ENCODE data around the gene BNC2. TPM values are rescaled to one million over a fixed set of nuclear protein-coding genes. Genes with fewer than 3 reads are reported as not detected.

Gene BNC2
- polyA plus RNA-seq, 1 donor = 8.9 TPM

- Histone ChIP-seq H3K4me1 (ENCODE audit: control insufficient read depth, insufficient read depth, low read length) (no peaks in the 10 kb centered on the region), H3K27ac (ENCODE audit: low read length) (no peak overlapping the region), H3K4me3 (ENCODE audit: low read length) (no peak overlapping the region), H3K27me3 (ENCODE audit: control insufficient read depth, insufficient read depth, low read length) (no peaks in the 10 kb centered on the region), H3K36me3 (ENCODE audit: control insufficient read depth, insufficient read depth, low read length) (no peaks in the 10 kb centered on the region), H3K9me3 (ENCODE audit: control insufficient read depth, low read depth, low read length) (no peaks in the 10 kb centered on the region)
- 80% methylated on average over 2 of the region's 5 CpGs for WGBS (ENCODE audit: insufficient coverage, low lambda C conversion rate)
- DNase-seq = no peak
Observed at GRCh38 chr9:16680975-16681651, 189.4 kb downstream of the BNC2 start.

- no peak for DNase-seq
- H3K27ac ChIP-seq (ENCODE audit: low read length) = no peak overlapping the region
- no peaks in the 10 kb centered on the region for H3K4me1 ChIP-seq (ENCODE audit: control insufficient read depth, insufficient read depth, low read length)
Observed at GRCh38 chr9:16680541-16680940, 189.9 kb downstream of the BNC2 start.

GRCh38 chr9:16679327-16679821 is 191.1 kb downstream of the BNC2 start:
- H3K27me3 ChIP-seq (ENCODE audit: control insufficient read depth, insufficient read depth, low read length) = no peaks in the 10 kb centered on the region
- H3K4me1 ChIP-seq (ENCODE audit: control insufficient read depth, insufficient read depth, low read length) = no peaks in the 10 kb centered on the region
- H3K36me3 ChIP-seq (ENCODE audit: control insufficient read depth, insufficient read depth, low read length) = no peaks in the 10 kb centered on the region
- DNase-seq = no peak
- 100% methylated on average over 2 of the region's 10 CpGs for WGBS (ENCODE audit: insufficient coverage, low lambda C conversion rate)
- no peaks in the 10 kb centered on the region for H3K9me3 ChIP-seq (ENCODE audit: control insufficient read depth, low read depth, low read length)
- H3K27ac ChIP-seq (ENCODE audit: low read length) = no peak overlapping the region
- H3K4me3 ChIP-seq (ENCODE audit: low read length) = no peak overlapping the region

More at GRCh38 chr9:16680541-16680940, 189.9 kb downstream of the BNC2 start:
- WGBS (ENCODE audit: insufficient coverage, low lambda C conversion rate) = 64% methylated on average over 2 of the region's 3 CpGs
- no peaks in the 10 kb centered on the region for H3K27me3 ChIP-seq (ENCODE audit: control insufficient read depth, insufficient read depth, low read length)
- H3K36me3 ChIP-seq (ENCODE audit: control insufficient read depth, insufficient read depth, low read length) = no peaks in the 10 kb centered on the region
- H3K4me3 ChIP-seq (ENCODE audit: low read length) = no peak overlapping the region
- H3K9me3 ChIP-seq (ENCODE audit: control insufficient read depth, low read depth, low read length) = no peaks in the 10 kb centered on the region

GRCh38 chr9:16676519-16676918 is 194.0 kb downstream of the BNC2 start:
- no peak for DNase-seq
- no peak overlapping the region for H3K27ac ChIP-seq (ENCODE audit: low read length)
- H3K4me1 ChIP-seq (ENCODE audit: control insufficient read depth, insufficient read depth, low read length) = no peaks in the 10 kb centered on the region
- H3K27me3 ChIP-seq (ENCODE audit: control insufficient read depth, insufficient read depth, low read length) = no peaks in the 10 kb centered on the region
- no peak overlapping the region for H3K4me3 ChIP-seq (ENCODE audit: low read length)
- no peaks in the 10 kb centered on the region for H3K36me3 ChIP-seq (ENCODE audit: control insufficient read depth, insufficient read depth, low read length)
- WGBS (ENCODE audit: insufficient coverage, low lambda C conversion rate) = 100% methylated on average over 1 of the region's 3 CpGs
- H3K9me3 ChIP-seq (ENCODE audit: control insufficient read depth, low read depth, low read length) = no peaks in the 10 kb centered on the region

GRCh38 chr9:16675131-16675530 is 195.3 kb downstream of the BNC2 start:
- no peaks in the 10 kb centered on the region for H3K9me3 ChIP-seq (ENCODE audit: control insufficient read depth, low read depth, low read length)
- H3K27ac ChIP-seq (ENCODE audit: low read length) = no peak overlapping the region
- WGBS (ENCODE audit: insufficient coverage, low lambda C conversion rate) = 100% methylated on average over 3 of the region's 5 CpGs
- DNase-seq = no peak
- no peaks in the 10 kb centered on the region for H3K36me3 ChIP-seq (ENCODE audit: control insufficient read depth, insufficient read depth, low read length)
- H3K27me3 ChIP-seq (ENCODE audit: control insufficient read depth, insufficient read depth, low read length) = no peaks in the 10 kb centered on the region
- no peak overlapping the region for H3K4me3 ChIP-seq (ENCODE audit: low read length)
- H3K4me1 ChIP-seq (ENCODE audit: control insufficient read depth, insufficient read depth, low read length) = no peaks in the 10 kb centered on the region

- H3K27me3 ChIP-seq (ENCODE audit: control insufficient read depth, insufficient read depth, low read length) = no peaks in the 10 kb centered on the region
- H3K27ac ChIP-seq (ENCODE audit: low read length) = no peak overlapping the region
- no peak for DNase-seq
- no peak overlapping the region for H3K4me3 ChIP-seq (ENCODE audit: low read length)
- no peaks in the 10 kb centered on the region for H3K36me3 ChIP-seq (ENCODE audit: control insufficient read depth, insufficient read depth, low read length)
- H3K9me3 ChIP-seq (ENCODE audit: control insufficient read depth, low read depth, low read length) = no peaks in the 10 kb centered on the region
- no peaks in the 10 kb centered on the region for H3K4me1 ChIP-seq (ENCODE audit: control insufficient read depth, insufficient read depth, low read length)
Observed at GRCh38 chr9:16673171-16673570, 197.3 kb downstream of the BNC2 start.

- Histone ChIP-seq H3K36me3 (ENCODE audit: control insufficient read depth, insufficient read depth, low read length) (no peaks in the 10 kb centered on the region), H3K9me3 (ENCODE audit: control insufficient read depth, low read depth, low read length) (no peaks in the 10 kb centered on the region), H3K4me1 (ENCODE audit: control insufficient read depth, insufficient read depth, low read length) (no peaks in the 10 kb centered on the region), H3K27me3 (ENCODE audit: control insufficient read depth, insufficient read depth, low read length) (no peaks in the 10 kb centered on the region), H3K4me3 (ENCODE audit: low read length) (no peak overlapping the region), H3K27ac (ENCODE audit: low read length) (no peak overlapping the region)
- DNase-seq = no peak
- WGBS (ENCODE audit: insufficient coverage, low lambda C conversion rate) = 94% methylated on average over 2 of the region's 3 CpGs
Observed at GRCh38 chr9:16672501-16672900, 198.0 kb downstream of the BNC2 start.

- H3K27me3 ChIP-seq (ENCODE audit: control insufficient read depth, insufficient read depth, low read length) = no peaks in the 10 kb centered on the region
- no peak overlapping the region for H3K4me3 ChIP-seq (ENCODE audit: low read length)
- no peak overlapping the region for H3K27ac ChIP-seq (ENCODE audit: low read length)
- no peak for DNase-seq
- no peaks in the 10 kb centered on the region for H3K36me3 ChIP-seq (ENCODE audit: control insufficient read depth, insufficient read depth, low read length)
- no peaks in the 10 kb centered on the region for H3K9me3 ChIP-seq (ENCODE audit: control insufficient read depth, low read depth, low read length)
- no peaks in the 10 kb centered on the region for H3K4me1 ChIP-seq (ENCODE audit: control insufficient read depth, insufficient read depth, low read length)
- no CpG with 5 or more reads among the region's 1 CpG for WGBS (ENCODE audit: insufficient coverage, low lambda C conversion rate)
Observed at GRCh38 chr9:16671591-16672137, 198.8 kb downstream of the BNC2 start.

GRCh38 chr9:16670791-16671190 is 199.7 kb downstream of the BNC2 start:
- Histone ChIP-seq H3K4me3 (ENCODE audit: low read length) (no peak overlapping the region), H3K27me3 (ENCODE audit: control insufficient read depth, insufficient read depth, low read length) (no peaks in the 10 kb centered on the region), H3K36me3 (ENCODE audit: control insufficient read depth, insufficient read depth, low read length) (no peaks in the 10 kb centered on the region), H3K27ac (ENCODE audit: low read length) (no peak overlapping the region), H3K9me3 (ENCODE audit: control insufficient read depth, low read depth, low read length) (no peaks in the 10 kb centered on the region), H3K4me1 (ENCODE audit: control insufficient read depth, insufficient read depth, low read length) (no peaks in the 10 kb centered on the region)
- WGBS (ENCODE audit: insufficient coverage, low lambda C conversion rate) = 89% methylated on average over 3 of the region's 6 CpGs
- DNase-seq = no peak

- no peak for DNase-seq
- Histone ChIP-seq H3K27ac (ENCODE audit: low read length) (no peak overlapping the region), H3K4me1 (ENCODE audit: control insufficient read depth, insufficient read depth, low read length) (no peaks in the 10 kb centered on the region), H3K4me3 (ENCODE audit: low read length) (no peak overlapping the region), H3K27me3 (ENCODE audit: control insufficient read depth, insufficient read depth, low read length) (no peaks in the 10 kb centered on the region), H3K36me3 (ENCODE audit: control insufficient read depth, insufficient read depth, low read length) (no peaks in the 10 kb centered on the region), H3K9me3 (ENCODE audit: control insufficient read depth, low read depth, low read length) (no peaks in the 10 kb centered on the region)
- WGBS (ENCODE audit: insufficient coverage, low lambda C conversion rate) = no CpG with 5 or more reads among the region's 5 CpGs
Observed at GRCh38 chr9:16668734-16669295, 201.7 kb downstream of the BNC2 start.

GRCh38 chr9:16664211-16664610 is 206.3 kb downstream of the BNC2 start:
- no peak overlapping the region for H3K27ac ChIP-seq (ENCODE audit: low read length)
- no CpG with 5 or more reads among the region's 2 CpGs for WGBS (ENCODE audit: insufficient coverage, low lambda C conversion rate)

More at GRCh38 chr9:16664211-16664610, 206.3 kb downstream of the BNC2 start:
- DNase-seq = no peak
- Histone ChIP-seq H3K4me3 (ENCODE audit: low read length) (no peak overlapping the region), H3K4me1 (ENCODE audit: control insufficient read depth, insufficient read depth, low read length) (no peaks in the 10 kb centered on the region), H3K27me3 (ENCODE audit: control insufficient read depth, insufficient read depth, low read length) (no peaks in the 10 kb centered on the region), H3K36me3 (ENCODE audit: control insufficient read depth, insufficient read depth, low read length) (no peaks in the 10 kb centered on the region), H3K9me3 (ENCODE audit: control insufficient read depth, low read depth, low read length) (no peaks in the 10 kb centered on the region)
